Fibroblast of skin of left quadriceps (primary cell): ENCODE measurements around the gene DDI2.
A peak's percentile ranks its signal among the peaks of the same experiment; 100 is the strongest.

ENCODE experiments used
- DNase-seq, 2 experiments: peaks; one replicate each; pipeline ENCODE4 v3.0.0-alpha.2; 2013; ENCODE audit warnings: low read depth in 2 of 2

Gene DDI2

GRCh38 chr1:15605398-15606383 lies 11.6 kb upstream of the DDI2 start:
- DNase-seq, result no peak

- no peak for DNase-seq
These were observed 7.6 kb upstream of the DDI2 start for GRCh38 chr1:15609631-15610030.

- DNase-seq, result no peak
These were observed 7.1 kb upstream of the DDI2 start for GRCh38 chr1:15610167-15610566.

- DNase-seq, result no peak
These were observed 685 bp upstream of the DDI2 start for GRCh38 chr1:15616373-15617172.

GRCh38 chr1:15618077-15618654 lies 908 bp downstream of the DDI2 start:
- DNase-seq, result no peak

- peak; percentile 54 to 64 for DNase-seq
These were observed 1.6 kb downstream of the DDI2 start for GRCh38 chr1:15618655-15619525.

- DNase-seq, result peak in 1 of 2 experiments; percentile 8
These were observed 2.9 kb downstream of the DDI2 start for GRCh38 chr1:15620155-15620545.

- DNase-seq, result no peak
These were observed 3.8 kb downstream of the DDI2 start for GRCh38 chr1:15620902-15621682.

GRCh38 chr1:15621975-15622374 lies 4.7 kb downstream of the DDI2 start:
- no peak for DNase-seq

- DNase-seq, result no peak
These were observed 5.6 kb downstream of the DDI2 start for GRCh38 chr1:15622712-15623373.

GRCh38 chr1:15623435-15623834 lies 6.2 kb downstream of the DDI2 start:
- DNase-seq, result no peak

GRCh38 chr1:15624133-15624714 lies 7.0 kb downstream of the DDI2 start:
- DNase-seq, result no peak

GRCh38 chr1:15625056-15625917 lies 8.0 kb downstream of the DDI2 start:
- DNase-seq, result no peak

- DNase-seq, result no peak
These were observed 9.2 kb downstream of the DDI2 start for GRCh38 chr1:15626269-15626950.

- peak; percentile 61 to 62 for DNase-seq
These were observed 10.2 kb downstream of the DDI2 start for GRCh38 chr1:15627343-15627988.

GRCh38 chr1:15628003-15628402 lies 10.7 kb downstream of the DDI2 start:
- DNase-seq, result no peak

- DNase-seq, result no peak
These were observed 16.6 kb downstream of the DDI2 start for GRCh38 chr1:15633756-15634420.
